GM21360 (cell line): Measurements from ENCODE around the gene MRGPRG.

ENCODE experiments used
- ATAC-seq: cut with Tn5 transposase; IDR thresholded peaks from one replicate; pipeline ENCODE4 v1.9.1; 2021; ENCODE audit warnings: mild to moderate bottlenecking, moderate library complexity; ENCODE audit not compliant: unreplicated experiment

Gene MRGPRG

DNA sequence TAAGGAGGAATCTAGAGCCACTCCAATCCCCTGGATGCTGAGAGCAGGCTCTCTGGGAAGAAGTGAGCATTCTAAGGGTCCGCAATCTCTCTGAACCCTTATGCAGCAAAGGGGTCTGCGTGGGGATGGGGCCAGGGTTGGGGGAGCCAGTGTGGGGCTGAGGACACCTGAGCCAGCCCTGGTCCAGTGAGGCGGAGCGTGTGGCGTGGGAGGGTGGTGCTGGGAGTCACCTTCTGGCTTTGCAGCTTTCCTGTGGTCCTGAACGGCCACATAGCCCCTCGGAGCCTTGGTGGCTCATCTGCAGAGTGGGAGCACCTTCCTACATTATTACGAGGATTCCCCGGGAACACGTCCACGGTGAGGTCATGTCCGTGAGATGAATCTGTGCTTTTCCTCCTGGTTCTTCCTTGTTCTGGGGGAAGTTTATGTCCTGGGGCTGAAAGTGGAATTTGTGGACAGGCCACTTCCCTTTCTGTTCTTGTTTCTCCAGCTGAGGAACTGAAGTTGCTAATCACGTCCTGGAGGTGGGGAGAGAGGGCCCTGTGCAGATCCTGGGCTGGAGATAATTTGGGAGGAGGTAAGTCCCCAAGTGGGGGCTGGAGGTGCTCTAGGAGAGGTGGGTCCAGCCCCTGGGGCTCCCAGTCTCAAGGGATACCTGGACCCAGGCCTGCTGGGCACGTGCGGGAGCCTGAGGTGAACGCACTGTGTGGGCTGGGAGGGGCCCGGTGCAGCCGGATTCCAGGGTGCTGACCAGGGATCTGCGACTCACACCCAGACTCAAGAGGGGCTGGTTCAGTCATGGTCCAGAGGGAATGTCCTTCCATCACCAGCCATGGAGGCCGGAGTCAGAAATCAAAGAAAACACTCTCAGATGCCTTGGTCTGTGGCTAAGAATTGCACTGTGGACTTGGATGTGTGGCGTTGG, 7.5 kb upstream of the MRGPRG start:
- no peak for ATAC-seq

DNA sequence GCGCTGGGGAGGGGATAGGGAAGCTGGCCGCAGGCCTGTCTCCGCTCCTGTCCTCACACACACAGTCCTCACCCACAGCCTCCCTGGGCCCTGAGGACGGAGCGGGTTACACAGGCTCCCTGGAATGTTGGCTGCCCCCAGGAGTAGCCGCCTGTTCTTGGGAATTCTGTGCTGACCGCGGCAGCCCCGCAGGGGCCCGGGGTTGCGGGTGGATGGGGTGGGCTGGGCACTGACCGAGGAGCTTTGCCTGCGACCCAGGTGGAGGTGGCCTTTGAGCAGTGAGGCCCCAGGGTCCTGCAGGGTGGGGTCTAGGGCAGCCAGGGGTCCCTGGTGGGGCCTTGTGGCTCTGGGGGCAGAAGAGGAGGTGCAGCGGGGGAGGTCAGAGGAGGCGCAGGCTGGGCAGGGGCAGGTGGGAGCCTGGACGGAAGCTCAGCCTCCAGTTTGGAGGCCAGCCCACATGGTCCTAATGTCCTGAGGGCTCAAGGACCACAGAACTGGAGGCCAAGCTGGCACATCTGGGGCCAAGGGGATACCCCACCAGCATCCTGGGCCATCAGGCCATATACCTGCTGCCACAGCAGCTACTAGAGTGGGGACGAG, 6.6 kb upstream of the MRGPRG start:
- ATAC-seq: no peak

DNA sequence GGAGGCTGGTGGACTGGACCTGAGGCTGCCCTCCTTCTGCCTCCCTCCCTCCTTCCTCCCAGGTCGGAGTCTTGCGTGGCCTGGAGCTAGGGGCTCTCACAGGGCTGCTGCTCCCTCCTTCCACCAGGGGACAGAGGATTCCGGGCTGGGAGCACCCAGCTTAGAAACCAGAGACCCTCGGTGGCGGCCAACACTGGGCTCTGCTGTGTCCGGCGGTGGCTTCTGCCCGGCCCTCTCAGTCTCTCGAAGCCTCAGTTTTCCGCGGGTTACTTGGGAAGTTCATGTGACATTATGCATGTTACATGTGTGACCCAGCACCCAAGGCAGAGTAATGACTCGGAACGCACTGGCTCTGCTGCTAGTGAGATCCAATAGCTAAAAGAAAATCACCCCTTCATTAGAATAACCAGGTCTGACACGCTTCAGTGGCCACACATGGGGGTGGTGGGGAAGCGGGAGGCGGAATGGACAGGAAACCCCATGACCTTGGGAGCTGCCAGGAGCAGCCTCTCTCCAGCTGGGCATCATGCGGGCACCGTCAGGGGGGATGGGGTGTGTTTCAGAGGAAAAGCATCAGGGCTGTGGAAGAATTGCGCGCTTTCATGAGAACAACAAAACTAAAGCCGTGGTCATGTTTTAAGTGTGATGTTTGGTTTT, 5.9 kb upstream of the MRGPRG start:
- no peak for ATAC-seq

DNA sequence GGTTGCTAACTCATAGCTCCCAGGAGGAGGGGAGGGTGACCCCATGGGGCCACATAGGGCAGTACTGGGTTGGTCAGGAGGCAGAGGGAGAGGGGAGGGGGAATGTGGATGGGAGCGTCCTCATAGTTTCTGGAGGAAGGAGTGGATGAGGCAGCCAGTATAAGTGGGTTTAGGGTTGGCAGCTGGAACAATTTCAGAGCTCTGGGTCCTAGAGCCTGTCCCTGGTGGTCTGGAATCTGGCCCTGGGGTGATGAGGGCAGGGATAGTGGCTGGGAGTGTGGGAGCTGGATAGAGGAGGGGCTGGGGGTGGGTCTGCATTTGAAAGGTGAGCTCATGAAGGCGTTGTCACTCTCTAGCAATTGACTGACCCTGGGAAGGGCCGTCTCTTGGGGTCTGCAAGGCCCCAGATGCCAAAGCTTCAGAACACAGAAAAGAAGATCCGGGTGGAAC, 5.3 kb upstream of the MRGPRG start:
- no peak for ATAC-seq

DNA sequence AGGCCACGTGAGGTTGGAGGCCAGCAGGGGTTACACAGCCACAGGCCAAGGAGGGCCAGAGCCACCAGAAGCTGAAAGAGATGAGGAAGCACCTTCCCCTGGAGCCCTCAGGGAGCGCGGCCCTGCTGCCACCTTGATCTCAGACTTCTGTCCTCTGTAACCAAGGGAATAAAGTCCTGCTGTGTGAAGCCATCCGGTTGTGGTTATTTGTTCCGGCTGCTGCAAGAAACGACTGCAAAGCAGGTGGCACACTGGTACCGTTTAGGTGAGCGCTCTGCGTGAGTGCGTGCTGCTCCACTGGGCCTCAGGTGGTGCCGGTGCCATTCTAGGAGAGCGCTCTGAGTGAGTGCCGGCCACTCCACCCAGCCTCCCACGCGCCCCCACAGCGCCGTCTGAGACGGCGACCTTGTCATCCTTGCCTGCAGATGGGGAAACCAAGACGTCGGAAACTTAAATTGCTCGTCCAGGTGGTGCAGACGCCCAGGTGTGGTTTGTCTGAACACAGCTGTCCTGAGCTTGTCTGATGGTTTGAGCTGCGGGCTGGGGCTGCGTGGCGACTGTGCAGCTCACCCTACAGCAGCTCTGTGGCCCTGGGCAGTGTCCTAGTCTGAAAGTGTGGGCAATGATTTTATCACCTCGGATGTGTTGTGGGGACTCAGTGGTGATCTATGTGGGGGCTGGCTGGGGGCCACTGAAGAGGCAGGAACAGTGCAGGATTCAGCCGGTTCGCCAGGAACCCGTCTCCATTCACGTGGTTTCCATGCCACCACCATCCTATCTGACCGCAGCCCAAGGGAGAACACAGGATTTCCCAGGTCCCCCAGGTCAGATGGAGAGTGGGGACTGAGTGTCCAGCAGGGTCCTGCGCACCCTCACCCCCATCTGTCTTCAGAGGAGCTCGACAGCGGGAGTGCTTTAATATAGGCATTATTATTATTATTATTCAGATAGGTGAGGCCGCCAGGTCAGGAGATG, 4.6 kb upstream of the MRGPRG start:
- ATAC-seq: no peak

DNA sequence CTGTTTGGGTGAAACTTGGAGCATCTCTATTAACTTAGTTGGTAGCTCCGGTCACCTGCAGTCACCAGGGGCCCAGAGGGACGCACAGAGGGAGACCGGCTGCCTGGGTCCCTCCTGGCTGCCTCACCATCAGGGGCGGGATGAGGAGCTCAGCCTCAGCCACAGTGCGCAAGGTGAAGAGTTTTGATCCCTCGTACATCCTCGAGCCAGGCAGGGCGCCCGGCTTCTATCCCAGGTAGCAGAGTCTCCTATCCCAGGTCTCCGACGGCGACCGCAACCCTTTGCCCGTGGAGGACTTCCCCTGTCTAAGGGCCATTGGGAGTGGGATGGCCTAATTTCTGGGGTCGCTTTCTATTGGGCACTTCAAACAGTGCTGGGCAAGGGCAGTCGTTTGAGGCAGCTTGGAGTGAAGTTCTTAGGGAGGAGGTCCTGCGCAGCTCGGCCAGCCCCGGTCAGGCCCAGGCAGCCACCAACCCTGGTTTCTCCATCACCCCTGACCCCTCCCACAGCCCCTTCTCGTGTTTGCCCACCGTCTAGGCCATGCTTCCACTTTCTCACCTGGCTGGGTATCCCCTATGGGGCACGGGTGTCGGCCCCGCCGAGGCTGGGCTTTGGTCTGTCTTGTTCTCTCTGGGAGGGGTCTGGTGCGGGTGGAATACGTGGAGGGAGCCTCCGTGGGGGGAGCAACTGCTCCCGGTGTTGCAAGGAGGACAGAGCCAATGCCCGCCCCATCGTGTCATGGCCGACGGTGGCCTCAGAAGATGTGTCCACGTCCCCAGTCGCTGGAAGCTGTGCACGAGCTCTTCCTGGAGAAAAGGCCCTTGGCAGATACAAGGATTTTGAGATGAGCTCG, 3.6 kb upstream of the MRGPRG start:
- ATAC-seq: no peak

DNA sequence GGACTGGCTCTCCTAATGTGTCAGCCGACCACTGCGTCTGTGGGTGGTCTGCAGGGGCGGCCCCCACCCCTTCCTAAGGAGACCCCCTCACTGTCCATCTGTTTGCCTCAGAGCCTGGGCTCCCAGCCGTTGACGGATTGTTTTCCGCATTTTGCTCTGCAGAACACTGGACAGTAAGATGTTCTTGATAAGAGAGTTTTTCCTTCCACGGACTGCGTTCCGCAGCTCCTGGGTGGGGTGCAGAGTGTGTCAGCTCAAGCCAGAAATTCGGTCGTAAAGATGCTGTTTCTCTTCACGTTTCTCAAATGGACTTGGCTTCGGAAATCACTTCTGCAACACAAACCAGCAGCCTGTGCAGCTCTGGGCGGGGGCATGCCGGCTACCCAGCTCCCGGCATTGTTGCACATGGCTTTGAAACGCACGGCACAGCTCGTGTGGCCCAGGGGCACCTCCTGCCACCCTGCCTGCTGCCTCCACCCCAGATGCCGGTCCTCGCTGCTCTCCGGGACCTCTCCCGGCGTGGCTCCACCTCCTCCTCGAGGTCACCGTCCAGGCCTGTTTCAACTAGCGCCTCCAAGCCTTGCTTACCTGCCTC, 2.9 kb upstream of the MRGPRG start:
- ATAC-seq: no peak

DNA sequence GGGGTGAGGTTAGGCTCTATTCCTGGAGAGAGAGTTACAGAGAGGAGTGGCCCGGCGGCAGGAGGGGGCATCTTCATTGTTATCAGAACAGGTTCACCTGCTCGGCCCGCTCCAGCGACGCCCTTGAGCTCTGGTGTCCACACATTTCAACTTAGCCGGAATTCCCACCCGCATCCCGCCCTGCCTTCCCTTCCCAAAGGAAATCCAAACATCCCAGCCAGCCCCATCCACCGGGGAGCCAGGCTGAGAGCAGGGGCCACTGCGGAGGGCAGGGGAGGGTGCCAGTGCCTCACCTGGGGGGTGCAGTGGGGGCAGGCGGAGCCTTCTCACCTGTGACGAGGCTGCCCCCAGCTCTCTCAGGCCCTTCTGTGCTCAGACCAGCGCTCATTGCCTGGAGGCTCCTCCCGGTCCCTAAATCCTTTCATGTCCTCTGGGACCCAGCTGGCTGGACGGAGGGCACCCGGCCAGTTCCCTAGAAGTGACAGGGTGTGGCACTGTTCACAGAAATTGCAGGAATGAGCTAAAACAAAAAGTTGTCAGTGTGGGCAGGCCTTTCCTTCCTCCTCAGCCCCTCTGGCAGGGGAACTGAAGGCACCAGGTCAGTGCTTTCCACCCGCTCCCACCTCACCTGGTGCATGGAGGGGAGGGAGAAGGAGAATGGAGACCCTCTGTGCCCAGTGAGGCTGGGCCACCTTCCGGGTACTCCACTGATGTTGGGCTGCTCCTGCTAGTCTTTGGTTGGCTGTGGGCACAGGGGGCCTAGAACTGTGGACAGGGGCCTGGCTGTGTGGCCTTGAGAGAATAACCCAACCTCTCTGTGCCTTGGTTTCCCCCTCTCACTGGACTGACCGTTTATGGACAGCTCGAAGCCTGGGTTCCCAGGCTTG, 2.2 kb upstream of the MRGPRG start:
- ATAC-seq: no peak

DNA sequence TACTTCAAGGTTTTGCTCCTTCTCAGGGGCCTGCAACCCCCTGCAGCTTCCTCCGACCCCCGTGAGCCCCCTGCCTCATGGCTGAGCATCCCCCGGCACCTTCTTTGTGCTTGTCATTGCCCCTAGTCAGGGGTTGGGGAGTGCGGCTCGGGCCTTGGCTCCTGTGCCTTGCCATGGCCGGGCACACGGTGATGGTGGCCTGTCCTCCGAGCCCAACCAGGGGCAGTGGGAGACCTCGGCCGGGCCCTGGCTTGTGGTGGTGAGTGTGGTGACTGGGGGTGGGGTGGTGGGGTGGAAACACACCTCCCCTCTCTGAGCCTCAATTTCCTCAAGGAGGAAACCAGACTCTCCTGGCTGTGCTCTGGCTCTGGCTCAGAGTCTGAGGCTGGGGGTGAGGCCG, 1.5 kb upstream of the MRGPRG start:
- ATAC-seq: no peak

DNA sequence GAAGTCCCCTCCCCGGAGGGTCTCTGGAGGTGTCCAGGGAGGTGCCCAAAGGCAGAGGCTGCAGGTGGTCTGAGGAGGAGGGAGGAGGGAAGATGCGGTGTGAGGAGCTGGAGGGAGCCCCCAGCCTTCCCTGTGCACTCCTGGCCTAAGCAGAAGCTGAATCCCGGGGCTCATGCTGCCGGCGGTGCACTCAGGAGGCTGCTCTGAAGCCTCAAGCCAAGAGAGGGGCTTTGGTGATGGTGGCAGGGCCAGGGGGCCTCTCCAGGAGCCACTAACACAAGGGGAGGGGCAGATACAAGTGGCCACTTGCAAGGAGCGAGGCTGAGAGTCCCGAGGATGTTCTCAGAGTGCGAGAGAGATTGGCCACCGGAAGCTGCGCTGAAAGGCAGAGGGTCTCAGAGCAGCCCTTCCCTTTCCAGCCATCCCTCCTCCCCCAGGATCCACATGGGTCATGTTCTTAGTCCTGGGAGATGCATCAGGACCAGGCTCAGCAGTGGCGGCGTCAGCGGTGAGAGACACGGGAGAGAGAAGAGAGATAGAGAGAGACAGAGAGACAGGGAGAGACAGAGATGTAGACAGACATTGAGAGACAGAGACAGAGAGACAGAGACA, 774 bp upstream of the MRGPRG start:
- no peak for ATAC-seq

DNA sequence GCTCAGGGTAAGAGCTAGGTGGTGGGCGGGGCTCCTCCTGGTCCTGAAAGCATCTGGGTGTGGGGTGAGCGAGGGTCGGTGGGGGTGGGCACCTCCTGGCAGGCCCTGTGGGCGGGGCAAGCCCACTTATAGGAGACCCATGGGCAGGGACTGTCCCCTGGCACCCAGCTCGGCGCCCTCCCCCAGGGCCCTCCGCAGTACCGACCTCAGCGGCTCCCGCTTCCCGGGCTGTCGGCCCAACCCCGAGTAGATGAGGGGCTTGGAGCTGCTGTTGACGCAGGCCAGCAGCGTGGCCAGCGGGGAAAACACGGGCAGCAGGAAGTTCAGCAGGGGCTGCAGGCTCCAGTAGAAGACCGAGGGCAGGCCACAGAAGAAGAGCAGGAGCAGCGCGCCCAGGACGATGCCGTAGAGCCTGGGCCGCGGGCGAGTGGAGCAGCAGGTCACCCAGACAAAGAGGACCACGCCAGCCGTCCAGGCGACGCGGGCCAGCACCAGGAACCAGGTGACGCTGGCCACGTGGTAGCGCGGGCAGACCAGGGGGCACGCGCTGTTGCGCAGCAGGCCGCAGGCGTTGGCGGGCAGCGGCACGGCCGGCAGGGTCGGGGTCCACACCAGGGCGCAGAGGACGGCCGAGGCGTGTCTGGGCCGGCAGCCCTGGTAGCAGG, 663 bp downstream of the MRGPRG start:
- no peak for ATAC-seq

DNA sequence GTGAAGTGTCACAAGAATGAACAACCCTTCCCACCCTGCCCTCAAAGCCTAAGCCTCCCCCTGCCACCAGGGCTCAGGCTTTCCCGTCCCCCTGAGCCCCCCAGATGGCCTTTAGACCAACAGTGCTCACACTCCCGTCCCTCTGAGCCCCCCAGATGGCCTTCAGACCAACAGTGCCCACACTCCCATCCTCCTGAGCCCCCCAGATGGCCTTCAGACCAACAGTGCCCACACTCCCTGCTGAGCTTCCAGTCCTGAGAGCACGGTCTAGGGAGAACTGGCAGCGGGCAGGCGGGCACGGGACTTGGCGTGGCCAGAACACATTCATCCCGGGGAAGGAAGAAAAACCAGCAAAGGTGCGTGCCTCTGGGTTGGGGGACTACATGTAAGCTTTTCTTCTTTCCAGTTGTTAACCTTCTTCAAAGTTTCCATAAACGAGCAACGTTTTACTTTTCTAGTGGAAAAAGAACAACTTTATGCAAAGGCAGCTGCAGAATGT, 2.5 kb downstream of the MRGPRG start:
- no peak for ATAC-seq

DNA sequence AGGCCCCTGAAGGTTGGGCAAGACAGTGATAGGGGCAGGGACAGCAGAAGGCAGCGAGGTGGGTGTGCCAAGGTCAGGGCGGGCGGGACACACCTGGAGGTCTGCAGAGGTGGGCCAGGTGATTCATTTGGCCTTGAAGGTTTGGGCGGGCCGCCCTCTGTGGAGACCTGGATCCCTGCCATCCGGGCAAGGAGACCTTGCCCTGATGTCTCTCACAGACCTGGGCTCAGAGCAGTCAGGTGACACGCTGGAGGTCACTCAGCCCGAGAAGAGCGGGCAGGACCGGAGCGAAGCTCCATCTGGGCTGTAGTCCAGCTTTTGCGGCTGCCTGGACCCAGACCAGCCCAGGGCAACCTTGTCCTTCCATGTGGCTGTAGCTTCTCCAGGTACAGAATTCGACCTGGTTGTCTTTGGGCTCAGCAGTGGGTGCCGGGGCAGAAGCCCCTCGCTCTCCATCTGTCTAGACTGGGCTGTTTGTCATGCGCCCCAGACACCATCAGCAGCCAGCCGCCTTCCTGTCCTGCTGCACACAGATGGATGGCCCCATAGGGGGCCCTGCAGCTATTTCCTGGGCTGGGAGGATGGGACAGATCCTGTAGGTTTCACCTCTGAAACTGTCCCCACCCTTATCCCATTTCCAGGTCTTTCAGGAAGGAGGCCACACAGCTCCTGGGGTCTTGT, 3.1 kb downstream of the MRGPRG start:
- no peak for ATAC-seq

DNA sequence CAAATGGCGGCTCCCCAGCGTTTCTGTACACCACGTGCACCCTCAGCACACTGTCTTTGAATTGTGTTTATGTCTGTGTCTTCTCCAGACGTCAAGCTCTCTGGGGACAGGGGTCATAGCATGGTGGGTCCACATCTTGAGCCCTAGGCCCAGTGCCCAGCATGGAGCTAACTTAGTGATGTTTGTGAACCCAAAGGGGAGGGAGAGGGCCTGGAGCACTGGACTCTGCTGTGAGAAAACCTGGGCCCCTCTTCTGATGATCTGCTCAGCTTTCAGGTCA, 4.3 kb downstream of the MRGPRG start:
- no peak for ATAC-seq

DNA sequence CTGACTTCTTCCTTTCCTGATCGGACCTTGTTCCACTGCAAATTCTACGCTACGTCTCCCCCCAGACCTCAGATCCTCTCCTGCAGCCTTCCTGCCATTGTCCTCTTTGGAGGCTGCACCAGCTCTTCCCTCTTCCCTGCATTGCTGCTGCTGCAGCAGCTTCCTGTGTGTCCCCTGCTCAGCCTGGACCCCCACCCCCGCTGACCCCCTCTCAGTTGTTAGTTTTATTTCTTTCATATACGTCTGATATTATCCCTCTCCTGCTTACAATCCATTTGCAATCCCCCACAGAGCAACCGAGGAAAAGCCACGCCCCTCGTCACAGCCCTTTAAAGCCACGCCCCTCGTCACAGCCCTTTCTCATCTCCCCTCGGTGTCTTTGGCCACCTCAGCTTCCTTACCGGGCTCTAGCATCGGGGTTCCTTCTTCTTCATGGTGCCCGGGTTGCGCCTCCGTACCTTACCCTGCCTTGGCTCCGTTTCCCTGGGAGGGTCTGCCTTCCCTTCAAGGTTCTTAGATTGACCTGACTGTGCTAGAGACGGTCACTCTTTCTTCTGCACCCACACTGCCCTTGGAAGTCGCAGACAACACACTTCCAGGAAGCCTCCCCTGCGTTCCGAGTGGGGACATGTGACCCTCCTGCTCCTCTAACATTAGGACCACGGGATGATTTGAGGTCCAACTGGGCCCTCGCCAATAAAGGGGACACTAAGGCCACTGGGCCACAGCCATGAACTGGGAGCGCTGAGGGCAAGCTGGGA, 4.8 kb downstream of the MRGPRG start:
- ATAC-seq: no peak

DNA sequence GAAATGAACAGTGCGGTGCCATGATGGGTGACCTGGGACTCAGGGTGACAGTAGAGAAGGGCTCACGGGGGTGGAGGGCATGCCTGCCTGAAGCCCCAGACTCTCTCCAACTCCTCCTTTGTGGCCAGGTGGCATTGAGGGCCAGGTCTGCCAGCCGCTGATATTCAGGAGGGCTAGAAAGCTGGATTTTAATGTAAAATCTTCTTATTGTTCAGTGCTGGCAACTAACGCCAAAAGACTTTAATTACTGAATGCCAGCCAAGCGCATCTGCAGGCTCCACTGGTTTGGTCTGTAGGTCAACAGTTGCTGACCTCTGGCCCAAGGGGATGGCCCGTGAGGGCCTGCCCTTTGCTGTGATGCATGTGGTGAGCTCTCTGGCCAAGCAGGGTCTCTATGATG, 10.3 kb downstream of the MRGPRG start:
- ATAC-seq: no peak
